ENCODE data around the gene ANKS1A. TPM values are rescaled to one million over a fixed set of nuclear protein-coding genes. Genes with fewer than 3 reads are reported as not detected.

Gene ANKS1A
- total and polyA plus RNA-seq, 2 of the 4 experiments (the other 2 are of a cell fraction): 7.2 to 7.5 TPM

DNA sequence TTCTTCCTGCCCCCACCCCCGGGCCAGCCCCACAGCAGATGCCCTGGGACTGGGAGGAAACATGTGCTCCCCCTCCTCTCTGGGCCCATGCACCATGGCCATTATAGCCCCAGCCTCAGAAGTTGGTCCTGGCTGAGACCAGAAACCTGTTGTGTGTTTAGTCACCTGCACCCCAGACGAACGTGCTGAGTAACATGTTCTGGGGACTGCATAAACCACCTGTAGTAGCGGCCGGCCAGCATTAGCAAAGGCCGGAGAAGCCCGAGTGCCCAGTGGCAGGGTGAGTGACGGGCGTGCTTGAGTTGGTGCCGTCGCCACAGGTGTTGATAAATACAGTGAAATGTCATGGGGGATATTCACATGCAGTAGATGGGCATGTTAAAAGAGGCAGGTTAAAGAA lies 178.2 kb downstream of the ANKS1A start:
- in situ Hi-C loops (cut with MboI; ENCODE audit: low sequenced_read_pairs) (no loop called here), intact Hi-C loops (cut with micrococcal nuclease) (no loop called here), dilution Hi-C loops (cut with HindIII; ENCODE audit: low sequenced_read_pairs, unreplicated experiment) (no loop called here)
- Histone ChIP-seq H4K20me1 (ENCODE audit: insufficient read depth, low read length) (no peaks in the 10 kb centered on the region), H3K79me1 (ENCODE audit: low read depth in 1 of 2, low read length in 2 of 2) (no peaks in the 10 kb centered on the region), H3K18ac (ENCODE audit: low read depth, low read length) (no peak overlapping the region), H4K8ac (ENCODE audit: low read depth in 2 of 2, low read length in 2 of 2) (no peak overlapping the region), H4K91ac (ENCODE audit: insufficient read depth, low read depth, low read length) (no peak overlapping the region), H2BK120ac (ENCODE audit: low read depth, low read length) (no peak overlapping the region), H3K9ac (ENCODE audit: low read depth, low read length) (no peak overlapping the region), H4K5ac (ENCODE audit: low read depth, low read length) (no peak overlapping the region), H3K27me3 (ENCODE audit: control insufficient read depth, insufficient read depth, low read length) (no peaks in the 10 kb centered on the region), H3K36me3 (ENCODE audit: control insufficient read depth, insufficient read depth, low read length) (peaks cover 17% of the 10 kb centered on the region), H3K4me3 (ENCODE audit: insufficient read depth, low read depth, low read length) (no peak overlapping the region), H3K14ac (replicated peaks; ENCODE audit: low read depth, low read length) (no peak overlapping the region), H2AK9ac (replicated peaks; ENCODE audit: low read depth, low read length, poor library complexity) (no peak overlapping the region), H3K4ac (ENCODE audit: low read depth, low read length) (no peak overlapping the region), H3K4me1 (ENCODE audit: control insufficient read depth, insufficient read depth, low read length) (no peaks in the 10 kb centered on the region), H3K9me3 (ENCODE audit: control insufficient read depth, insufficient read depth, low read length) (no peaks in the 10 kb centered on the region), H2AFZ (replicated peaks; ENCODE audit: low read length, poor library complexity) (no peak overlapping the region), H3K4me2 (ENCODE audit: low read depth, low read length) (no peak overlapping the region), H2BK20ac (ENCODE audit: low read depth, low read length) (no peak overlapping the region), H3K9me1 (ENCODE audit: insufficient read depth, low read length) (peaks cover 2% of the 10 kb centered on the region; the same call in 1 of the 2 replicates), H3K27ac (ENCODE audit: insufficient read depth, low read length) (no peak overlapping the region), H3K56ac (ENCODE audit: extremely low read depth, insufficient read depth, low read length) (no peak overlapping the region), H2BK5ac (ENCODE audit: low read depth, low read length, poor library complexity, severe bottlenecking) (no peak overlapping the region), H3K23ac (ENCODE audit: low read depth, low read length) (no peak overlapping the region), H2AK5ac (ENCODE audit: low read depth, low read length) (no peak overlapping the region), H2BK15ac (ENCODE audit: low read depth, low read length) (no peak overlapping the region)
- TF ChIP-seq CHD1 (IDR thresholded peaks at IDR 0.05; ENCODE audit: low read depth, low read length): no peak
- no peak for TF ChIP-seq MXI1 (IDR thresholded peaks at IDR 0.05; ENCODE audit: borderline replicate concordance, low read depth, low read length)
- TF ChIP-seq CEBPB (IDR thresholded peaks at IDR 0.05; ENCODE audit: low read depth, low read length): no peak
- no peak for TF ChIP-seq RCOR1 (IDR thresholded peaks at IDR 0.05; ENCODE audit: insufficient replicate concordance, low read length)
- TF ChIP-seq FOS (IDR thresholded peaks at IDR 0.05; ENCODE audit: low read depth, low read length): no peak
- no peak for TF ChIP-seq RFX5 (IDR thresholded peaks at IDR 0.05; ENCODE audit: low read depth, low read length)
- TF ChIP-seq, protein P1, sequence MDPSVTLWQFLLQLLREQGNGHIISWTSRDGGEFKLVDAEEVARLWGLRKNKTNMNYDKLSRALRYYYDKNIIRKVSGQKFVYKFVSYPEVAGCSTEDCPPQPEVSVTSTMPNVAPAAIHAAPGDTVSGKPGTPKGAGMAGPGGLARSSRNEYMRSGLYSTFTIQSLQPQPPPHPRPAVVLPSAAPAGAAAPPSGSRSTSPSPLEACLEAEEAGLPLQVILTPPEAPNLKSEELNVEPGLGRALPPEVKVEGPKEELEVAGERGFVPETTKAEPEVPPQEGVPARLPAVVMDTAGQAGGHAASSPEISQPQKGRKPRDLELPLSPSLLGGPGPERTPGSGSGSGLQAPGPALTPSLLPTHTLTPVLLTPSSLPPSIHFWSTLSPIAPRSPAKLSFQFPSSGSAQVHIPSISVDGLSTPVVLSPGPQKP (IDR thresholded peaks at IDR 0.05; ENCODE audit: borderline replicate concordance, low read depth, low read length): no peak
- TF ChIP-seq BHLHE40 (IDR thresholded peaks at IDR 0.05; ENCODE audit: low read depth, low read length): no peak
- TF ChIP-seq, protein P2, sequence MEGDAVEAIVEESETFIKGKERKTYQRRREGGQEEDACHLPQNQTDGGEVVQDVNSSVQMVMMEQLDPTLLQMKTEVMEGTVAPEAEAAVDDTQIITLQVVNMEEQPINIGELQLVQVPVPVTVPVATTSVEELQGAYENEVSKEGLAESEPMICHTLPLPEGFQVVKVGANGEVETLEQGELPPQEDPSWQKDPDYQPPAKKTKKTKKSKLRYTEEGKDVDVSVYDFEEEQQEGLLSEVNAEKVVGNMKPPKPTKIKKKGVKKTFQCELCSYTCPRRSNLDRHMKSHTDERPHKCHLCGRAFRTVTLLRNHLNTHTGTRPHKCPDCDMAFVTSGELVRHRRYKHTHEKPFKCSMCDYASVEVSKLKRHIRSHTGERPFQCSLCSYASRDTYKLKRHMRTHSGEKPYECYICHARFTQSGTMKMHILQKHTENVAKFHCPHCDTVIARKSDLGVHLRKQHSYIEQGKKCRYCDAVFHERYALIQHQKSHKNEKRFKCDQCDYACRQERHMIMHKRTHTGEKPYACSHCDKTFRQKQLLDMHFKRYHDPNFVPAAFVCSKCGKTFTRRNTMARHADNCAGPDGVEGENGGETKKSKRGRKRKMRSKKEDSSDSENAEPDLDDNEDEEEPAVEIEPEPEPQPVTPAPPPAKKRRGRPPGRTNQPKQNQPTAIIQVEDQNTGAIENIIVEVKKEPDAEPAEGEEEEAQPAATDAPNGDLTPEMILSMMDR (conservative IDR thresholded peaks at IDR 0.05; ENCODE audit: low read depth, low read length): no peak
- no peak for TF ChIP-seq MAFK (IDR thresholded peaks at IDR 0.05; ENCODE audit: low read depth, low read length)
- TF ChIP-seq, protein P3, sequence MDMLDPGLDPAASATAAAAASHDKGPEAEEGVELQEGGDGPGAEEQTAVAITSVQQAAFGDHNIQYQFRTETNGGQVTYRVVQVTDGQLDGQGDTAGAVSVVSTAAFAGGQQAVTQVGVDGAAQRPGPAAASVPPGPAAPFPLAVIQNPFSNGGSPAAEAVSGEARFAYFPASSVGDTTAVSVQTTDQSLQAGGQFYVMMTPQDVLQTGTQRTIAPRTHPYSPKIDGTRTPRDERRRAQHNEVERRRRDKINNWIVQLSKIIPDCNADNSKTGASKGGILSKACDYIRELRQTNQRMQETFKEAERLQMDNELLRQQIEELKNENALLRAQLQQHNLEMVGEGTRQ (IDR thresholded peaks at IDR 0.05; ENCODE audit: low read depth, low read length): no peak
- no peak for TF ChIP-seq NFE2L2 (IDR thresholded peaks at IDR 0.05; ENCODE audit: low read depth, low read length)
- no peak for TF ChIP-seq POLR2A (IDR thresholded peaks at IDR 0.05; ENCODE audit: low read depth, low read length)
- TF ChIP-seq RAD21 (IDR thresholded peaks at IDR 0.05; ENCODE audit: low read length): no peak
- no peak for TF ChIP-seq SMC3 (IDR thresholded peaks at IDR 0.05; ENCODE audit: low read depth, low read length)
- TF ChIP-seq MAZ (IDR thresholded peaks at IDR 0.05; ENCODE audit: borderline replicate concordance, low read depth, low read length): no peak
- 94% methylated on average over 9 of the region's 11 CpGs; no CpG with 5 or more reads in 1 of the 2 experiments for WGBS, 2 experiments (ENCODE audit: extremely low coverage in 2 of 2, insufficient read length in 1 of 2)
- DNase-seq: no peak
- ChIA-PET POLR2A (ENCODE audit: unreplicated experiment) (interaction anchor here (1.4 kb wide), 1 partner anchor 14 kb away, joined by 4 read pairs; no protein-coding TSS in a partner anchor), CTCF (interaction anchor here (0.6 to 0.7 kb wide), 2 partner anchors 77 to 1828 kb away, joined by 3 read pairs; no protein-coding TSS in a partner anchor)
- BruUV-seq (replicated peaks): no TSS peak
- no peak for ATAC-seq (ENCODE audit: low read depth)

Measured in IMR-90 (cell line).